Caco-2 (cell line): ENCODE results near the gene ZNF276. TPM values are rescaled to one million over a fixed set of nuclear protein-coding genes. Genes with fewer than 3 reads are reported as not detected.
A peak's percentile ranks its signal among the peaks of the same experiment; 100 is the strongest.

ENCODE experiments used
- BruUV-seq: library from RNA; stranded (reverse); fragments of 400-500 nt; replicated peaks from 2 replicates; lab custom pipeline; 2021; lab: Mats Ljungman, UMichigan
- CTCF ChIA-PET: fragments of 300-600 bp; sonication (Branson Sonifier 250); formaldehyde crosslinking; loops from one replicate; lab custom pipeline; 2022; ENCODE audit warnings: antibody characterized with exemption; lab: Charles Lee
- POLR2A ChIA-PET: fragments of 300-600 bp; sonication (Branson Sonifier 250); formaldehyde crosslinking; loops from one replicate; lab custom pipeline; 2022; ENCODE audit warnings: antibody characterized with exemption; lab: Charles Lee
- DNase-seq, 2 experiments: peaks; one replicate each; pipeline versions ENCODE4 v3.0.0 to v3.0.0-alpha.2; 2020 to 2022
- H3K27me3 ChIP-seq: replicated peaks from 2 replicates; pipeline ENCODE4 v1.6.0; 2011; ENCODE audit warnings: low read length; ENCODE audit not compliant: control insufficient read depth, insufficient read depth
- H3K36me3 ChIP-seq: 2 replicates; pipeline ENCODE4 v1.5.1; 2011; ENCODE audit warnings: low read length; ENCODE audit not compliant: control insufficient read depth, insufficient read depth
- H3K4me1 ChIP-seq: fragments of 250-450 bp; sonication (Bioruptor Pico); 2 replicates; pipeline ENCODE4 v1.5.1; 2020; ENCODE audit warnings: mild to moderate bottlenecking
- H3K4me3 ChIP-seq: 2 replicates; pipeline ENCODE4 v1.5.1; 2011; ENCODE audit warnings: low read depth, mild to moderate bottlenecking, control low read depth, low read length
- H3K9me3 ChIP-seq: fragments of 250-450 bp; sonication (Bioruptor Pico); 2 replicates; pipeline ENCODE4 v1.5.1; 2020; ENCODE audit warnings: mild to moderate bottlenecking, moderate library complexity
- H3K27ac Mint-ChIP-seq: one replicate; pipeline ENCODE4 v1.8.0; 2022; ENCODE audit warnings: mixed read lengths; ENCODE audit not compliant: unreplicated experiment
- H3K27me3 Mint-ChIP-seq: one replicate; pipeline ENCODE4 v1.8.0; 2022; ENCODE audit warnings: mixed read lengths; ENCODE audit not compliant: insufficient read depth, unreplicated experiment
- H3K36me3 Mint-ChIP-seq: one replicate; pipeline ENCODE4 v1.8.0; 2022; ENCODE audit warnings: mild to moderate bottlenecking, mixed read lengths; ENCODE audit not compliant: insufficient read depth, unreplicated experiment
- H3K4me1 Mint-ChIP-seq: one replicate; pipeline ENCODE4 v1.8.0; 2022; ENCODE audit warnings: low read depth, mixed read lengths; ENCODE audit not compliant: unreplicated experiment
- H3K4me3 Mint-ChIP-seq: one replicate; pipeline ENCODE4 v1.8.0; 2022; ENCODE audit warnings: mild to moderate bottlenecking, moderate library complexity, mixed read lengths; ENCODE audit not compliant: unreplicated experiment
- H3K9me3 Mint-ChIP-seq: one replicate; pipeline ENCODE4 v1.8.0; 2022; ENCODE audit warnings: mixed read lengths; ENCODE audit not compliant: unreplicated experiment
- CTCF ChIP-seq, 2 experiments: fragments of 200-600 bp in 1 of 2; IDR thresholded peaks; 1 replicate in 1 of 2; 2 replicates in 1 of 2; pipeline versions ENCODE4 v1.5.1 to v1.8.0; 2011 to 2022; ENCODE audit warnings: antibody characterized with exemption in 1 of 2, control low read depth in 1 of 2, inconsistent platforms in 1 of 2, low read depth in 1 of 2, low read length in 1 of 2, mild to moderate bottlenecking in 1 of 2, moderate library complexity in 1 of 2; ENCODE audit not compliant: insufficient read depth in 1 of 2, severe bottlenecking in 1 of 2, unreplicated experiment in 1 of 2
- intact Hi-C: fragments of 100-400 bp; cut with micrococcal nuclease; formaldehyde crosslinking; loops from one replicate; pipeline ENCODE4 v1.10.0; 2022; ENCODE audit not compliant: unreplicated experiment
- total RNA-seq: library from RNA; stranded (reverse); gene quantifications from 2 replicates; pipeline ENCODE4 v1.2.3, GENCODE V29; 2022

The ZNF276 gene
- total RNA-seq, 1 experiment from 2014 or later = 28.1 TPM

DNA sequence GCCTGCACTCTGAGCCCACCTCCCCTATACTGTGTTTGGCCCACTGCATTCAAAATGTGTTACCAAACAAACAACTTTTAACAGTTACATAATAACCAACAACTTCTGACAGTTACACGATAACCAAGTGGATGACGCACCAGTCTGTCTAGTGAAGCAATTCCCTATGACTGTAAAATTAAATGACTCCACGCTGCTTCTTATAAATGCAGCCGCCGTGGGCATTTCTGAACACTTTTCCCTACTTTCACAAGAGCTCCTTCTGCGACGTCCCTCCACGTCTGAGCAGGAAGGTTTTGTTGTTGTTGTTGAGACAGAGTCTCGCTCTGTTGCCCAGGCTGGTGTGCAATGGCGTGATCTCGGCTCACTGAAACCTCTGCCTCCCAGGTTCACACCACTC, 27.6 kb downstream of the ZNF276 start:
- Mint-ChIP-seq H3K27me3 (no peaks in the 10 kb centered on the region), H3K36me3 (peaks cover 83% of the 10 kb centered on the region), H3K4me1 (no peaks in the 10 kb centered on the region), H3K4me3 (no peak overlapping the region), H3K27ac (no peak overlapping the region), H3K9me3 (no peaks in the 10 kb centered on the region)
- intact Hi-C loops = no loop called here
- DNase-seq = no peak
- POLR2A ChIA-PET = no interaction called here
- Histone ChIP-seq H3K4me3 (no peak overlapping the region), H3K27me3 (no peaks in the 10 kb centered on the region), H3K36me3 (peaks cover 11% of the 10 kb centered on the region), H3K9me3 (no peaks in the 10 kb centered on the region), H3K4me1 (no peaks in the 10 kb centered on the region)
- CTCF ChIA-PET = interaction anchor here (0.6 kb wide), 1 partner anchor 47 kb away, joined by 5 read pairs; the partner anchor contains the start of gene SPATA2L
- no TSS peak for BruUV-seq
- no peak for TF ChIP-seq CTCF (IDR thresholded peaks at IDR 0.05; ENCODE audit: insufficient read depth in 1 of 2, low read depth in 1 of 2, low read length in 1 of 2, severe bottlenecking in 1 of 2, unreplicated experiment in 1 of 2)

- no peak for DNase-seq
- no peak for TF ChIP-seq CTCF (IDR thresholded peaks at IDR 0.05; ENCODE audit: insufficient read depth in 1 of 2, low read depth in 1 of 2, low read length in 1 of 2, severe bottlenecking in 1 of 2, unreplicated experiment in 1 of 2)
- ChIA-PET POLR2A (no interaction called here), CTCF (interaction anchor here (0.5 kb wide), 1 partner anchor 161 kb away, joined by 4 read pairs; no protein-coding TSS in a partner anchor)
- Mint-ChIP-seq H3K4me1 (no peaks in the 10 kb centered on the region), H3K36me3 (peaks cover 83% of the 10 kb centered on the region), H3K9me3 (no peaks in the 10 kb centered on the region), H3K27ac (peak overlapping the region; percentile 73), H3K27me3 (no peaks in the 10 kb centered on the region), H3K4me3 (no peak overlapping the region)
- H3K36me3 ChIP-seq = peaks cover 11% of the 10 kb centered on the region
- H3K4me3 ChIP-seq = no peak overlapping the region
- no peaks in the 10 kb centered on the region for H3K4me1 ChIP-seq
- no peaks in the 10 kb centered on the region for H3K9me3 ChIP-seq
- intact Hi-C loops = no loop called here
- no peaks in the 10 kb centered on the region for H3K27me3 ChIP-seq
- no TSS peak for BruUV-seq
Measured at GRCh38 chr16:89749637-89750036, 28.3 kb downstream of the ZNF276 start.

DNA sequence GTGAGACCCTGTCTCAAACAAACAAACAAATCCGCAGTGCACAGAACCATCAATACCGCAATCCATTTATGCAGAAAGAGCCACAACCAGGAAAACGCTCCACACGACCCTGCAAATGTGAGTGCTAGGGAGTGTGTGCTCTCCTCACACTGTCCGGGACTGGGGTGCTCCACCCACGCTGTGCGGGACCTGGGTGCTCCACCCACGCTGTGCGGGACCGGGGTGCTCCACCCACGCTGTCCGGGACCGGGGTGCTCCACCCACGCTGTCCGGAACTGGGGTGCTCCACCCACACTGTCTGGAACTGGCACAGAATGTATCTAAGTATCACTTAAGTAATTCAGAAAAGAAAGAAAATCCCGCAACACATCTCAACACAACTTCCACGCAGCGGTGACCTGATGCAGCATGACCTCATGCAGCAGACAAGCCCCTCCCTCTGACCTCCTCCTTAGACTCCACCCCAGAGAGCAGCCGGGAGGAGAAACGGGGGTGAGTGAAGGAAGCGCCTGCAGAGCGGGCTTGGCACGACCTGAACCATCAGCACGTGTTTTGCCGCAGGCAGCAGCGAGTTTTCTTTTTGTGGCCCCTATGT, 38.5 kb downstream of the ZNF276 start:
- Mint-ChIP-seq H3K9me3 (no peaks in the 10 kb centered on the region), H3K4me1 (no peaks in the 10 kb centered on the region), H3K4me3 (no peak overlapping the region), H3K27ac (peak overlapping the region; percentile 49), H3K36me3 (peaks cover 98% of the 10 kb centered on the region), H3K27me3 (no peaks in the 10 kb centered on the region)
- H3K9me3 ChIP-seq = no peaks in the 10 kb centered on the region
- no peak for DNase-seq
- no peak overlapping the region for H3K4me3 ChIP-seq
- intact Hi-C loops = no loop called here
- peaks cover 13% of the 10 kb centered on the region for H3K36me3 ChIP-seq
- ChIA-PET POLR2A (no interaction called here), CTCF (no interaction called here)
- no peaks in the 10 kb centered on the region for H3K27me3 ChIP-seq
- no peak for TF ChIP-seq CTCF (IDR thresholded peaks at IDR 0.05; ENCODE audit: insufficient read depth in 1 of 2, low read depth in 1 of 2, low read length in 1 of 2, severe bottlenecking in 1 of 2, unreplicated experiment in 1 of 2)
- BruUV-seq = no TSS peak
- H3K4me1 ChIP-seq = no peaks in the 10 kb centered on the region
